Mononuclear cell (primary cell): ENCODE results near the gene VTN. TPM values are rescaled to one million over a fixed set of nuclear protein-coding genes. Genes with fewer than 3 reads are reported as not detected.

Experiments used
- total RNA-seq: library from RNA; depleted of rRNA; stranded (reverse); fragments of >200 nt; gene quantifications from one replicate; pipeline ENCODE4 v1.2.3, GENCODE V29; 2012

The VTN gene
- total RNA-seq, 1 donor = not detected

Other genes with a start within 250 kb of the VTN start
- gene TMEM97, start 51.1 kb downstream of the VTN start, total RNA-seq = 4.0 TPM
- 33.9 TPM for gene IFT20, start 34.8 kb downstream of the VTN start, total RNA-seq
- 5.0 TPM for gene TNFAIP1, start 34.5 kb downstream of the VTN start, total RNA-seq
- 26.6 TPM for gene POLDIP2, start 12.8 kb downstream of the VTN start, total RNA-seq
- not detected for gene SEBOX, start 5.1 kb downstream of the VTN start, total RNA-seq
- gene SARM1, start 1.4 kb upstream of the VTN start, total RNA-seq = 8.8 TPM
- gene SLC46A1, start 35.9 kb upstream of the VTN start, total RNA-seq = 0.42 TPM
- not detected for gene SLC13A2, start 103.3 kb upstream of the VTN start, total RNA-seq
- gene FOXN1, start 136.0 kb upstream of the VTN start, total RNA-seq = not detected
- gene UNC119, start 182.3 kb upstream of the VTN start, total RNA-seq = 52.3 TPM
- gene PIGS, start 201.2 kb upstream of the VTN start, total RNA-seq = 43.2 TPM
- gene ALDOC, start 206.6 kb upstream of the VTN start, total RNA-seq = 17.8 TPM
- 9.6 TPM for gene SPAG5, start 228.7 kb upstream of the VTN start, total RNA-seq
- 4.9 TPM for gene RSKR, start 243.9 kb upstream of the VTN start, total RNA-seq